ENCODE data around the gene ENDOU. TPM values are rescaled to one million over a fixed set of nuclear protein-coding genes. Genes with fewer than 3 reads are reported as not detected.
A peak's percentile ranks its signal among the peaks of the same experiment; 100 is the strongest.

The ENDOU gene
- total RNA-seq, 2 donors from 2014 or later, result 0.62 to 0.68 TPM

- intact Hi-C loops (cut with DNase I), result no loop called here
- DNase-seq (no peak), ATAC-seq (no peak)
Observed at GRCh38 chr12:47746523-47746922, 21.2 kb upstream of the ENDOU start.

GRCh38 chr12:47746073-47746472 lies 20.8 kb upstream of the ENDOU start:
- intact Hi-C loops (cut with DNase I), result no loop called here
- DNase-seq, result no peak
- ATAC-seq, result no peak

- DNase-seq (no peak), ATAC-seq (no peak)
- intact Hi-C loops (cut with DNase I), result no loop called here
Observed at GRCh38 chr12:47745485-47746041, 20.3 kb upstream of the ENDOU start.

GRCh38 chr12:47744778-47745436 lies 19.6 kb upstream of the ENDOU start:
- DNase-seq (no peak), ATAC-seq (no peak)
- intact Hi-C loops (cut with DNase I), result no loop called here

GRCh38 chr12:47744005-47744651 lies 18.8 kb upstream of the ENDOU start:
- intact Hi-C loops (cut with DNase I), result no loop called here
- ATAC-seq, result no peak
- DNase-seq, result no peak

GRCh38 chr12:47743311-47743860 lies 18.1 kb upstream of the ENDOU start:
- intact Hi-C loops (cut with DNase I), result no loop called here
- DNase-seq (no peak), ATAC-seq (no peak)

- DNase-seq (no peak), ATAC-seq (no peak)
- intact Hi-C loops (cut with DNase I), result no loop called here
Observed at GRCh38 chr12:47742253-47742825, 17.0 kb upstream of the ENDOU start.

GRCh38 chr12:47741340-47741703 lies 16.0 kb upstream of the ENDOU start:
- intact Hi-C loops (cut with DNase I), result no loop called here
- peak in 1 of 2 donors; percentile 13 for ATAC-seq
- DNase-seq, result peak; percentile 83

- no peak for ATAC-seq
- no peak for DNase-seq
- intact Hi-C loops (cut with DNase I), result no loop called here
Observed at GRCh38 chr12:47740606-47741339, 15.5 kb upstream of the ENDOU start.

GRCh38 chr12:47739979-47740378 lies 14.7 kb upstream of the ENDOU start:
- ATAC-seq, result peak in 1 of 2 donors; percentile 7
- intact Hi-C loops (cut with DNase I), result no loop called here
- DNase-seq, result peak; percentile 77

- no peak for DNase-seq
- no peak for ATAC-seq
- intact Hi-C loops (cut with DNase I), result no loop called here
Observed at GRCh38 chr12:47739297-47739696, 14.0 kb upstream of the ENDOU start.

- DNase-seq, result no peak
- intact Hi-C loops (cut with DNase I), result no loop called here
- ATAC-seq, result no peak
Observed at GRCh38 chr12:47737936-47738594, 12.8 kb upstream of the ENDOU start.

GRCh38 chr12:47736877-47737676 lies 11.8 kb upstream of the ENDOU start:
- intact Hi-C loops (cut with DNase I), result no loop called here
- peak; percentile 91 for DNase-seq
- ATAC-seq, result peak; percentile 79 to 83

- ATAC-seq (peak in 1 of 2 donors; percentile 0), DNase-seq (no peak)
- intact Hi-C loops (cut with DNase I), result no loop called here
Observed at GRCh38 chr12:47736216-47736615, 10.9 kb upstream of the ENDOU start.

GRCh38 chr12:47735649-47736048 lies 10.4 kb upstream of the ENDOU start:
- no peak for ATAC-seq
- peak; percentile 33 for DNase-seq
- intact Hi-C loops (cut with DNase I), result no loop called here

GRCh38 chr12:47734725-47735480 lies 9.6 kb upstream of the ENDOU start:
- ATAC-seq (peak in 1 of 2 donors; percentile 0), DNase-seq (no peak)
- intact Hi-C loops (cut with DNase I), result no loop called here

GRCh38 chr12:47733142-47733541 lies 7.9 kb upstream of the ENDOU start:
- no peak for ATAC-seq
- intact Hi-C loops (cut with DNase I), result no loop called here
- no peak for DNase-seq

- intact Hi-C loops (cut with DNase I), result no loop called here
- DNase-seq, result no peak
Observed at GRCh38 chr12:47732504-47732903, 7.2 kb upstream of the ENDOU start.

More at GRCh38 chr12:47732504-47732903, 7.2 kb upstream of the ENDOU start:
- ATAC-seq, result no peak
